Measurements from ENCODE around the gene MTHFD2. TPM values are rescaled to one million over a fixed set of nuclear protein-coding genes. Genes with fewer than 3 reads are reported as not detected.
"Not testable (repeated sequence)": the region's sequence is repeated elsewhere in the genome, so short reads cannot be mapped to it uniquely, and the experiment has no call there.

MTHFD2 gene
- total RNA-seq, 1 experiment from 2014 or later: 470 TPM

DNA sequence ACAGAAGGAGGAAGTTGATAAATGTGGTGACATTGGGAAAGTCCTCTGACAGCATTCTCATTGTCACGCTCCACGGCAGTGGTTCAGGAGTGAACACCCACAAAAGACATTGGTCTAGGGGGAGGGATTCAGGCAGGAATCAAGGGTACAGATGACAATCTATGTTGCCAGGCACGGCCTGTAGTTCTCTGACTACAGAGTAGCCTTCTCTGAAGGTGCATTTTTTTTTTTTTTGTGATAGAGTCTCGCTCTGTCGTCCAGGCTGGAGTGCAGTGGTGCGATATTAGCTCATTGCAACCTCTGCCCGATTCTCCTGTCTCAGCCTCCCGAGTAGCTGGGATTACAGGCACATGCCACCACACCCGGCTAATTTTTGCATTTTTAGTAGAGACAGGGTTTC, 12.4 kb upstream of the MTHFD2 start:
- H3K27me3 Mint-ChIP-seq (ENCODE audit: insufficient read depth, unreplicated experiment): peaks cover 3% of the 10 kb centered on the region
- peaks cover 9% of the 10 kb centered on the region for H3K4me1 Mint-ChIP-seq (ENCODE audit: low read depth, unreplicated experiment)
- no peak overlapping the region for H3K4me3 ChIP-seq (ENCODE audit: low read depth, low read length)
- no peak overlapping the region for H3K27ac Mint-ChIP-seq (ENCODE audit: unreplicated experiment)
- peak in 1 of 2 experiments; percentile 9 for DNase-seq
- TF ChIP-seq, protein P1, sequence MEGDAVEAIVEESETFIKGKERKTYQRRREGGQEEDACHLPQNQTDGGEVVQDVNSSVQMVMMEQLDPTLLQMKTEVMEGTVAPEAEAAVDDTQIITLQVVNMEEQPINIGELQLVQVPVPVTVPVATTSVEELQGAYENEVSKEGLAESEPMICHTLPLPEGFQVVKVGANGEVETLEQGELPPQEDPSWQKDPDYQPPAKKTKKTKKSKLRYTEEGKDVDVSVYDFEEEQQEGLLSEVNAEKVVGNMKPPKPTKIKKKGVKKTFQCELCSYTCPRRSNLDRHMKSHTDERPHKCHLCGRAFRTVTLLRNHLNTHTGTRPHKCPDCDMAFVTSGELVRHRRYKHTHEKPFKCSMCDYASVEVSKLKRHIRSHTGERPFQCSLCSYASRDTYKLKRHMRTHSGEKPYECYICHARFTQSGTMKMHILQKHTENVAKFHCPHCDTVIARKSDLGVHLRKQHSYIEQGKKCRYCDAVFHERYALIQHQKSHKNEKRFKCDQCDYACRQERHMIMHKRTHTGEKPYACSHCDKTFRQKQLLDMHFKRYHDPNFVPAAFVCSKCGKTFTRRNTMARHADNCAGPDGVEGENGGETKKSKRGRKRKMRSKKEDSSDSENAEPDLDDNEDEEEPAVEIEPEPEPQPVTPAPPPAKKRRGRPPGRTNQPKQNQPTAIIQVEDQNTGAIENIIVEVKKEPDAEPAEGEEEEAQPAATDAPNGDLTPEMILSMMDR (IDR thresholded peaks at IDR 0.05; ENCODE audit: insufficient read depth in 1 of 2, low read depth in 1 of 2, low read length in 1 of 2, severe bottlenecking in 1 of 2, unreplicated experiment in 1 of 2): no peak
- H3K36me3 ChIP-seq (ENCODE audit: control insufficient read depth, insufficient read depth, low read length): no peaks in the 10 kb centered on the region
- H3K4me3 Mint-ChIP-seq (ENCODE audit: unreplicated experiment): no peak overlapping the region
- no TSS peak for BruUV-seq (replicated peaks)
- H3K9me3 ChIP-seq: no peaks in the 10 kb centered on the region
- no peaks in the 10 kb centered on the region for H3K27me3 ChIP-seq (replicated peaks; ENCODE audit: control insufficient read depth, insufficient read depth, low read length)
- ChIA-PET POLR2A (no interaction called here), CTCF (no interaction called here)
- 0 out of 2 replicates have a peak, but pooled peaks cover 4% of the 10 kb centered on the region for H3K4me1 ChIP-seq
- intact Hi-C loops (cut with micrococcal nuclease; ENCODE audit: unreplicated experiment): no loop called here
- no peaks in the 10 kb centered on the region for H3K36me3 Mint-ChIP-seq (ENCODE audit: insufficient read depth, unreplicated experiment)
- no peaks in the 10 kb centered on the region for H3K9me3 Mint-ChIP-seq (ENCODE audit: unreplicated experiment)

DNA sequence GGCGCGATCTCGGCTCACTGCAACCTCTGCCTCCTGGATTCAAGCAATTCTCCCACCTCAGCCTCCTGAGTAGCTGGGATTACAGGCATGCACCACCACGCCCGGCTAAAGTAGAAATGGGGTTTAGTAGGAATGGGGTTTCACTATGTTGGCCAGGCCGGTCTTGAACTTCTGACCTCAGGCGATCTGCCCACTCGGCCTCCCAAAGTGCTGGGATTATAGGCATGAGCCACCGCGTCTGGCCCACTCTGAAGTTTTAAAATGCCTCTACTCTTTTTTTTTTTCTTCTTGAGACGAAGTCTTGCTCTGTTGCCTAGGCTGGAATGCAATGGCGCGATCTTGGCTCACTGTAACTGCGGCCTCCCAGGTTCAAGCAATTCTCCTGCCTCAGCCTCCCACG, 11.7 kb upstream of the MTHFD2 start:
- H3K9me3 Mint-ChIP-seq (ENCODE audit: unreplicated experiment); POLR2A ChIA-PET; intact Hi-C loops (cut with micrococcal nuclease; ENCODE audit: unreplicated experiment); H3K36me3 Mint-ChIP-seq (ENCODE audit: insufficient read depth, unreplicated experiment); BruUV-seq (replicated peaks); H3K4me3 ChIP-seq (ENCODE audit: low read depth, low read length); H3K27me3 ChIP-seq (replicated peaks; ENCODE audit: control insufficient read depth, insufficient read depth, low read length); H3K4me1 ChIP-seq; H3K27ac Mint-ChIP-seq (ENCODE audit: unreplicated experiment); H3K36me3 ChIP-seq (ENCODE audit: control insufficient read depth, insufficient read depth, low read length); H3K4me3 Mint-ChIP-seq (ENCODE audit: unreplicated experiment); H3K9me3 ChIP-seq; H3K27me3 Mint-ChIP-seq (ENCODE audit: insufficient read depth, unreplicated experiment): not testable (repeated sequence)
- peaks cover 13% of the 10 kb centered on the region for H3K4me1 Mint-ChIP-seq (ENCODE audit: low read depth, unreplicated experiment)
- CTCF ChIA-PET: interaction anchor here (0.5 kb wide), 1 partner anchor 1143 kb away, joined by 3 read pairs; no protein-coding TSS in a partner anchor
- peak in 1 of 2 experiments; percentile 7 for DNase-seq

DNA sequence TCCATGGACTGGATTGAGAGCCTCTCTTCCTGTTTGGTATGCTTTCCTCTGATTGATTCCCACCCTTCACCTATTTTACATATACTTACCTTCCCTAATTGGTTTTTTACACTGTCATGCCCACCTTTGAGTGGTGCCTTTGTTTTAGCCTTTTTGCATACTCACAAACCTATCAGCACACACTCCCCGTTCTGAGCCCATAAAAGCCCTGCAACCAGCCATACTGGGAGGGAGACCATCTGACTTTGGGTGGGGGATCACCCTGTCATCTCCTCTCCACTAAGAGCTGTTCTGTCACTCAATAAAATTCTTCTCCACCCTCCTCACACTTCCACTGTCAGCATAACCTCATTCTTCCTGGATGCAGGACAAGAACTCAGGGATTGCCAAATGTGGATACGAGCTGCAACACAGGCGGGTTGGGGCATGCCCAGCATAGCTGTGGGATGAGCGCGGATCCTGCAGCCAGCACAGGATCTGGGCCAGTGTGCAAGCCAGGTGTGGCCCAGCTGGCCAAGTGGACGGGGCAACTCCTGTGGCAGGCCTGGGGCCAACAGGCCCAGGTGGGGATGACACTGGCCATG, 10.3 kb upstream of the MTHFD2 start:
- H3K36me3 ChIP-seq (ENCODE audit: control insufficient read depth, insufficient read depth, low read length): no peaks in the 10 kb centered on the region
- CTCF ChIA-PET: interaction anchor here (0.6 to 0.7 kb wide), 2 partner anchors 8 to 10 kb away, joined by 3 read pairs; partner anchors contain the start of gene MOB1A
- intact Hi-C loops (cut with micrococcal nuclease; ENCODE audit: unreplicated experiment): no loop called here
- peaks cover 13% of the 10 kb centered on the region for H3K4me1 Mint-ChIP-seq (ENCODE audit: low read depth, unreplicated experiment)
- H3K4me1 ChIP-seq: peaks cover 7% of the 10 kb centered on the region; the same call in 1 of the 2 replicates
- H3K36me3 Mint-ChIP-seq (ENCODE audit: insufficient read depth, unreplicated experiment): no peaks in the 10 kb centered on the region
- H3K27me3 Mint-ChIP-seq (ENCODE audit: insufficient read depth, unreplicated experiment): peaks cover 3% of the 10 kb centered on the region
- no peaks in the 10 kb centered on the region for H3K9me3 Mint-ChIP-seq (ENCODE audit: unreplicated experiment)
- BruUV-seq (replicated peaks): no TSS peak
- no peak overlapping the region for H3K4me3 ChIP-seq (ENCODE audit: low read depth, low read length)
- POLR2A ChIA-PET: interaction anchor here (0.6 kb wide), 2 partner anchors 25 to 307 kb away, joined by 3 read pairs; no protein-coding TSS in a partner anchor
- TF ChIP-seq, protein P1 (IDR thresholded peaks at IDR 0.05; ENCODE audit: insufficient read depth in 1 of 2, low read depth in 1 of 2, low read length in 1 of 2, severe bottlenecking in 1 of 2, unreplicated experiment in 1 of 2): no peak
- H3K27me3 ChIP-seq (replicated peaks; ENCODE audit: control insufficient read depth, insufficient read depth, low read length): no peaks in the 10 kb centered on the region
- peak; percentile 44 to 58 for DNase-seq
- no peaks in the 10 kb centered on the region for H3K9me3 ChIP-seq
- H3K27ac Mint-ChIP-seq (ENCODE audit: unreplicated experiment): no peak overlapping the region
- H3K4me3 Mint-ChIP-seq (ENCODE audit: unreplicated experiment): no peak overlapping the region

Measured in Caco-2 (cell line).